Muscle of back (tissue), 11 donors: Measurements from ENCODE around the gene LGALS9. TPM values are rescaled to one million over a fixed set of nuclear protein-coding genes. Genes with fewer than 3 reads are reported as not detected.
"Not testable (repeated sequence)": the region's sequence is repeated elsewhere in the genome, so short reads cannot be mapped to it uniquely, and the experiment has no call there.

Experiments used
- DNase-seq, 3 donors: peaks; one replicate each; pipeline versions ENCODE4 v3.0.0 to v3.0.0-alpha.2; 2013
- polyA plus RNA-seq, 10 donors: library from polyadenylated mRNA; unstranded; fragments of 120-200 nt; gene quantifications; one replicate each; pipeline ENCODE4 v1.2.1, GENCODE V29; 2013; ENCODE audit not compliant: insufficient read length in 10 of 10

LGALS9 gene
- polyA plus RNA-seq, 10 donors, result 8.1 to 18.5 (median 12.2) TPM

DNA sequence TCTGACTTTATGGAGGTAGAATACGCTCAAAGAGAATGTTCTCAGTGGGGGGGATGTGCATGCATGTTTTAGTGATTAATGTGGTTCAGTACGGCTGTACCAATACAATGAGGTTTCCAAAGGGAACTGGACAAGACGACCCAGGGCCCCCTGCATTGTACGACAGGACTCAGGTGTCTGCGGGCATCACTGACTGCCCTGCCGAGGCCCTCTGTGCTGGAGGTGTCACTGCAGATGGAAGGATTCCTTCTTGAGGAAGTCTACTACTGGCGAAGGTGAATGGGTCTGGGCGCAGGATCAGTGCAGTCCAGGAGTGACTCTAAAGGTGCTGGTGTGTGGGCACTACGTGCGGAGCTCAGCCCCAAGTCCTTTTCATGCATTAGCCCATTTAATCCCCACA lies 3.5 kb upstream of the LGALS9 start:
- DNase-seq, result no peak

DNA sequence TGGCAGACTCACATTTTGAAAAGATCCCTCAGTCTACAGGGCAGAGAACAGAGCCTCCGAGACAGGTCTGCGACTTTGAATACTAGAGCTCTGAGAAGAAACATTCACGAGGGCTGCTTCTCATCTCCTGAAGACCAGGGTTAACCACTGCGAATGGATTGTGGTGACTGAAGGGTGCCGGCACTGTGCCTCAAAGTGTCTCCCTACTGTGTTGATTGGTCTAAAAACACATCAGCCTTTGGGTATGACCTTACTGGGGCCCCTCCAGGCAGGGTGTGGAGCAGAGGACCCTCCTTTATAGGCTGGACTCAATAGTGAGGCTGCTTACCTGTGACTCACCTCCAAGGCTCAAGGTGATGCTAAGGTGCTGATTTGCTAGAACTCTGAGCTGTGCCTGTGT lies 2.6 kb upstream of the LGALS9 start:
- no peak for DNase-seq

DNA sequence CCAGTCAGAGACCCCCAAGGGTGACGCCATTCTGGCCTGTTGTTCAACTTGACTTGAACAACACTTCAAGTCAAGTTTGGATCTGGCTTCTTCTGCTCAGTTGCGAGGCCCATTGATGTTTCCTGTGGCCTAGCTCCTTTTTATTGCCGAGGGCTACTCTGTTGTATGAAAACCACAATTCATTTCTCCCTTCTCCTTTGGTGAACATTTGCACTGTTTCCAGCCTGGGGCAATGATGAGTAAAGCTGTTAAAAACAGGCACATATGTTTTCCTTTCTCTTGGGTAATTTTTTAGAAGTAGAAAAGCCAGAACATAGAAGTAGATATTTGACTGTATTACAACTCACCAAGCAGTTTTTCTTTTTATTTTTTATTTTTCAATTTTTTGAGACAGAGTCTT lies 1.7 kb upstream of the LGALS9 start:
- not testable (repeated sequence) for DNase-seq

DNA sequence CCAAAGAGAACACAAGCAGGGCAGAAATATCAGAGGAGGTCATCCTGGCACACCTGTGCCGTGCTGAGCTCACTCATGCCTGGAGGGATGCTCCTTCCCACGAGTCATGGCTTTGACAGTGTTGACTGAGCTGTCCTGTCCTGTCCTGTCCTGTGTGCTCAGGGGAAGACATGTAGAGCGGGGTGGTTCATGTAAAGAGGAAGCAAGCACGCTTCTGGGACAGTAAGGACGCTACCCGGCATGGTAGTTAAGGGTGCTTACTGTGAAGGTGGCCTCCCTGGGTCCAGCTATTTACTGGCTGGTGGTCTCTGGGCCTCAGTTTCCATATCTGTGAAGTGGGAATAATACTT lies 398 bp downstream of the LGALS9 start:
- no peak for DNase-seq

DNA sequence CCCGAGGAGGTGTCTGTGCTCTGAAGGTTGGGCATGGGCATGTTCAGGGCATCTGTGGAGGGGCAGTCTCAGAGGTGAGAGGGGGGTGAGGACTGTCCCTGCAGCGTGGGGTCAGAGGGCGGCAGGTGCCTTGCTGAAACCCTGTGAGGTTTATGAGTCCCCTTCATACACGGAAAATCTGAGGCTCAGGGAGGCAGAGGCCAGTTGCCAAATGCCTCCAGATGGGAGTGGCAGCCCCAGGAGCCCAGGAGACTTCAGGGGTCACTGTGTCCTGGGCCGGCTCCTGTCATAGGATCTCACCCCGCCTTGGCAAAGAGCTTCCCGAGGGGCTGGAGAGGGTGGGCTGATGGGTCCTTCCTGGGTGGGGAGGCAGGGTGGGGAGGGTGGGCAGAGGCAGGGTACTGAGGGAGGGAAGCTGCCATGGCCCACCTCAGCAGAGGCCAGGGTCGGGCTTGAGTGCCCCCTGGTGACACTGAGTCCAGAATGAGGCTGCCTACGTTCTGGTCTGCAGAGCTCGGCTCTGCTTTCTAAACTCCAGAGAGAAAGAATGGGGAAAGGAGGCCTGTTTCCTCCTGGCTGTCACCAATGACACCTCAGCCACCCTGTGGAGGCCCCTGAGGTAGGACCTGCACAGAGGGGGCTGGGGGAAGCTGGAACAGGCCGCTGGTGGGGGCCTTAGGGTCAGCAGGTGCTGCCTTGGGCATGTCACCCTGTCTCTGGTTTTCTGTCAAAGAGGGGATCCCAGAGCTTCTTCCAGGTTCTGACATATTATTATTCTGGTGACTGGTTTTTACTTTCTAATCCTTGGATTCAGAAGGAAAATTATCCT lies 1.1 kb downstream of the LGALS9 start:
- no peak for DNase-seq

DNA sequence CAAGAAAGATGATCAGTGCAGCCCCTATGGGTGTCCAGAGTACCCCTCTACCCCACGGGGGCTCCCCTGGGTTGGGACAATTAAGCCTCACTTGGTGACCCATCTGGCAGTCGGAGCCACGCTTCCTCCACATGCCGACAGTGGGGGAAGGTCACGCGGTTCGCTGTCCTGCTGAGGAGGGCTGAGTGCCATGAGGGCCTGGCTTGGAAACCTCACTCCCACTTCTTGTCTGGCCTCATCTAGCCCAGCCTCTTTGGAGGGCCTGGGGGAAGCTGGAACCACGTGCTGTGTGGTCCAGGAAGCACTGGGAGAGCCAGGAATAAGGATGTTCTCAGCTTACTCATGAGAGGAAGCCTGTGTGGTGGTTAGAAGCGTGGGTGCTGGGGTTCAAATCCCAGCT lies 1.8 kb downstream of the LGALS9 start:
- DNase-seq, result peak; percentile 39 to 88 (median 71)

DNA sequence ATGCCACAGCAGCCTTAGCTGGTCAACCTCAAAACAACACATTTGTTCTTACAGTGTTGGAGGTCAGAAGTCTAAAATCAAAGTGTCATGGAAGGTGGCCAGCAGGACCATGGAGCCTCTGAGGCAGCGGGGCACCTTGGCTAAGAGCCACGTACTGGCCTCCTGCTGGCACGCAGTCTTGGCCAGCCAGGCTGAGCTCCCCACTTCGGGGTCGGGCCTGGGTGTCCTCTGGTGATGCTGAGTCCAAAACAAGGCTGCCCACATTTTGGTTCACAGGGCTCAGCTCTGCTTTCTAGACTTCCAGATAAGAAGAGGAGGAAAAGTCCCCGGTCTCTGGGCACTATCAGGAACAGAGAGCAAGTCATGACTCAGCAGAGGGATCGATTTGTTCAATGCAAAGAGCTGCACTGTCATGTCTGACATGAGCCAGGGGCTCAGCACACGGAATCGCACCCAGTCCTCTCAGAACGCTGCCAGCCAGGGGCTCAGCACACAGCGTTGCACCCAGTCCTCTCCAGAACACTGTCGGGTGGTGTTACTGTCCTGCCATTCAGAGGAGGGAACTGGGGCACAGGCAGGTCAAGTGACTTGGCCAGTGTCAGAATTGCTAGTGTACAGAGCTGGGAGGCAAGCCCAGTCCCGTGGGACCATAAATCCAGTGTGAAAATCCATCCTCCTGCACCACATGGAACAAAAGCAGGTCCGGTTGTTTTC lies 2.5 kb downstream of the LGALS9 start:
- DNase-seq, result no peak

DNA sequence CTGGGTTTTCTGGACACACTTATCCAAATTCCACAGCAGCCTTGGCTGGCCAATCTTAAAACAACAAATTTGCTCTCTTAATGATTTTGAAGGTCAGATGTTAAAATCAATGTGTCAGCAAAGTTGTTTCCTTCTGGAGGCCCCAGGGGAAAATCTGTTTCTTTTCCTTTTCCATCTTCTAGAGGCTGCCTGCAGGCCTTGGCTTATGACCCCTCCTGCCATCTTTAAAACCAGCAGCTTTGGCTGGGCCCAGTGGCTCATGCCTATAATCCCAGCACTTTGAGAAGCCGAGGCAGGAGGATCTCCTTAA lies 3.0 kb downstream of the LGALS9 start:
- no peak for DNase-seq

DNA sequence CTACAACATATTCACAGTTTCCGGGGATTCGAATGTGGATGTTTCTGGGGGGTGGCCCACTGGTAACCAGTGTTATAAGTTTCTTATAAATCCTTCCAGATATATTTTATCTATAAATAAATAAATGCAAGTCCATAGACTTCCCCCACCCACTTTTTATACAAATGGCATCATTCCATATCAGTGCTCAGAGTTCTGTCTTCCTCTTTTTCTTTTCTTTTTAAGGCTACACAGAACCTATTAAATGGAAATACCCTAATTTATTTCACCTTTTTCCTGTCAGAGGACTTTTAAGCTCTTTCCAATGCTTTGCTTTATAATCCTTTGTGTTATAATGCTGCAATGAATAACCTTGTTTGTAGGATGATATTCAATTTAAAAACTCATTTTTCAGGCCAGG lies 3.8 kb downstream of the LGALS9 start:
- no peak for DNase-seq

DNA sequence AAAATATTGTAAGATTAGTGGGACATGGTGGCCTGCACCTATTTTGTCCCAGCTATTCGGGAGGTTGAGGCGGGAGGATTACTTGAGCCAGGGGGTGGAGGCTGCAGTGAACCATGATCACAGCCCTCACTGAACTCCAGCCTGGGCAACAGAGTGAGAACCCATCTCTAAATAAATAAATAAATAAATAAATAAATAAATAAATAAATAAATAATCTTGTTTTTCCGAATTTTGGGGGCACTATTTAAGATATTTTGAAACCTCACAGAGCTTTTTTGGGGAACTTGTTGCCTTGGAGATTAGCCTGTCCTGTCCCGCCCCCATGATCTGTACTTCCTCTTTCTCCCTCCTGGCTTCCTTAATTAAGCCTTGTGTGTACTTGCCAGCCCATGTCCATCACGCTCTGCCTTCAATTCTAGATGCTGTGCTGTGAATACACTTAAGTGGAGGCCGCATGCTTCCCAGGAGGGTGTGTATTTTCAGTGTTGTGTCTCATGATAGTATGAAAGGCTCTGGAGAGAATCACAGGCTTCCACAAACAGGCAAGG lies 4.4 kb downstream of the LGALS9 start:
- no peak for DNase-seq

DNA sequence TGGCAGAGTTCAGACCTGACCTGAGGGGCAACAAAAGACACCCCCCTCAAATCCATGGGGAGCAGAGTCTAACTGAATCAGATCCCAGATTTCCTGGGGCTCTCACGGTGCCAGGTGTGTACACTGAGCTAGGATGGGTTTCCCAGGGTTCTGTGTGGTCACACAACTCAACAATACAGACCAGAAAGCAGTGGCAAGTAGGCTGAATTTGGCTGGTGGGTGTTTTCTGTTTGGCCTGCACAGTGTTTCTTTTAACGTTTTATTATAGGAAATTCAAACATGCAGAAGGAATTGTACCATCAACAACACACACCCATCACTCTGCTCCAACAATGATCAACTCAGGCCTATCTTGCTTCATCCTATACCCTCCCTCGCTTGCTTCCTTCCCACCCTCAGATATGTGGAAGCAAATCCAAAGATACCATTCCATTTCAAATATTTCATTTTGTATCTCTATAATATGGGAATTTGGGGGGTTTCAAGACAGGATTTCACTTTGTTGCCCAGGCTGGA lies 5.1 kb downstream of the LGALS9 start:
- DNase-seq, result not testable (repeated sequence)

DNA sequence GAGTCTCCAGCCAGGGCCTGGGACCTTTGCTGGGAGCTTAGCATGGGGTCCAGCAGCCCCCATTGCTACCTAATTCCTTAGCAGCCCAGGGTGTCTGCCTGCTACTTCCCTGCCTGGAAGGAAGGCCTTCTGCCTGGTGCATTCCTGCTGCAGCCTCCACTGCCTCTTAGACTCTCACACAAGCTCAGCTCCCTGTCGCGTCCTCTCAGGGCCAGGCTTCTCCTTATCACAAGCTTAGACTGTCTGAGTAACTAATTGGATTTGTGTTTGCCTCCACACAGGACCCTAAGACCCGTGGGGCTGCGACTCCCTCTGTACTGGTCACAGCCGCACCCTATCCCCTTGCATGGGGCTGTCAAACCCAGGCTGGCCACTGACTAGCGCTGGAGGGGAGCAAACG lies 6.8 kb downstream of the LGALS9 start:
- not testable (repeated sequence) for DNase-seq

DNA sequence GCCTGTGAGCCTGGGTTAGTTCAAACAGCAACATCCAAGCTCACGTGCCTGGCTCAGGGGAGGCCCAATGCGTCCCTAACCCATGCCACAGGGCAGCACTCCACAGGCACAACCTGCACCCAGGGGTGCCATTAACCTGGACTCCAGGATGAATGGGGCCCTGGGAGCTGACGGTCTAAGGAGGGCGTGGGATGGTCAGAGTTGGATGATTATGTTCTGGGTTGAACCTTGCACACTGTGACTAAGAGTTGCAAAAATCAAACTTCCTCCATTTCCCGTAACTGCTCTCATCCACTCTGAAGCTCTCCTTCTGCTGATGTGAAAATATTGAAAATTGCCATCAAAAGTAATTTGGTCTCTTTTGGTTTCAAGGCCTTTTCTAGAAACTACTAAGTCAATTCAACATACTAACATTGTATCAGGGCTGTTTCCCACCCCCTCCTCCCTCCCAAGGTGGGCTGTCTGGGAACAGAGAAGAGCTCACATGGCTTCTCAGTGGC lies 7.5 kb downstream of the LGALS9 start:
- not testable (repeated sequence) for DNase-seq

DNA sequence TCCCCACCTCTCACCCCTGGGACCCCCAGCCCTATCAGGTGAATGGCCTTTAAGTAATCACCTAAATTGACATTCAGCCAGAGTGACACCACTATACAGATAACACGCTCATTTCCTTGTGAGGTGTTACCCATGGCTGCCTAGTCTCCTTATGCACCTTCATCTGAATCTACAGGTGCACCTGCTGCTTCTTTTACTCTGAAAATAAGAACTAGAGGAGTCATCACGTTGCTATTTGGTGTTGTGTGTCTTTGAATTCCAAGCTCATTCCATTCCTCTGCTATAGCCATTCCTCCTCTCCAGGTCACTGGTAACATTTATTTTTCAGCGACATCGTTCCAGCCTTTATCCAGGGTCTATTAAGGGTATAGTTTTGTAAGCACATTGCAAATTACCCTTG lies 9.8 kb downstream of the LGALS9 start:
- DNase-seq, result no peak

DNA sequence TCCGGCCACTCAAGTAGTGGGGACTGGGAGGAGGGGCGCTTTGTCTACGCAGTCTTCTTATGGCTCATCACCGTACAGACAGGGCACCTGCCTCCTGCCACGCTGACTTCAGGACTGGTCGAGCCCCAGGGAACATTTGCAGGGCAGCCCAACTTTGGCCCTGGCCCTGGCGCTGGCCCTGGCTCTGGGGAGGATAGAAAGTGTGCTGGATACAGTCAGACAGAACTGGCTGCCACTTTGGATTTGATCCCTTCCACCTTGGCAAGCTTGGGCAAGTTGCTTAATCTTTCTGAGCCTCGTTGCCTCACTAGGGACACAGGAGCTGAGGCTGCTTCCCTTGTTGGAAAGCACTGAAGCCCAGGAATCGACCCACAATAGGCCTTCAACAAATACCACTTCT lies 13.6 kb downstream of the LGALS9 start:
- no peak for DNase-seq

DNA sequence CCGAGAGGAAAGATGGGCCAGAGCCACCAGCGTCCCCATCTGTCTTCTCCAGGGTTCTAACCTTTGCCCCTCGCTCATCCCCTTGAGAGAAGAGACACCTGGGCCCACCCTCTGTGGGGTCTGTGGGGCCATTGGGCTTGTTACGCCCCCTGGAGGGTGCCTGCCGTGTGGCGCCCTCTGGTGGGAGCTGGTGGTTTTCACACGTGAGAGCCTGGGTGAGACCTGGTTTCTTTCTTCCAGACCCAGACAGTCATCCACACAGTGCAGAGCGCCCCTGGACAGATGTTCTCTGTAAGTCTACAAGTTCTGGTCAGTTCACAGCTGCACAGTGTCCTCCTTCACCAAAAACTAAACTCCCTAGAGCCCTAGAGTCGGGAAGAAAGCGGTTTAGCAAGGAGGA lies 14.6 kb downstream of the LGALS9 start:
- not testable (repeated sequence) for DNase-seq

DNA sequence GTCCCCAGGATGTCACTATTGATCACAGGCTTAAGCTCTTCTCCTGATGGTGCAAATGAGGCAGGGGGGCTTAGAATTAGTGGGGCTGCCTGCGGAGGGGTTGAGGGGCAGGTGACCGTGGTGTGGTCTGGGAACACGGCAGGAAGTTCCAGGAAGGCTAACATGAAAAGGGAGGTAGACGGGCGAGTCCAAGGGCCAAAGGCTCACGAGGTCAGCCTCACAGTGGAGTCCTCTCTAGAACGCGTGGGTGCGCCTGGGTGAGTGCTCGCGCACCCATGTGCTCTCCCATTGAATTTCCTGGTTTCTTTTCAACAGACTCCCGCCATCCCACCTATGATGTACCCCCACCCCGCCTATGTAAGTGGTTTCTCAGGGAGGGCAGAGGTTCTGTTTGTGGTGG lies 15.2 kb downstream of the LGALS9 start:
- DNase-seq, result no peak

DNA sequence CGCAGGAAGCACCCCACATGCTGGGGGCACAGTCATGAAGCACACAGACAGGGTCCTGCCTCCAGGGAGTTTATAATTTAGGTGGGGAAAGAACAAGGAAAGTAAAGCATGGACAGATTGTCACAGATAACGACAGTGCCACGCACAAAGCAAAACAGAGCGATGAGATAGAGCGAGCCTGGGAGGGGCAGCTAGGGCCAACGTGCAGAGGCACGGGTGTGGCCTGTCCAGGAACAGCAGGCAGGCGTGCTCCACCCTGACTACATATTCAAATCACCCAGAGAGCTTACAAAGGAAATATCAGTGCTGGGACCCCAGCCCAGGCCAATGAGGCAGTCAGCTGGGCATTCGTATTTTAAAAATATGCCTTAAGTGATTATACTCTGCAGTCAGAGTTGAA lies 16.8 kb downstream of the LGALS9 start:
- DNase-seq, result no peak

DNA sequence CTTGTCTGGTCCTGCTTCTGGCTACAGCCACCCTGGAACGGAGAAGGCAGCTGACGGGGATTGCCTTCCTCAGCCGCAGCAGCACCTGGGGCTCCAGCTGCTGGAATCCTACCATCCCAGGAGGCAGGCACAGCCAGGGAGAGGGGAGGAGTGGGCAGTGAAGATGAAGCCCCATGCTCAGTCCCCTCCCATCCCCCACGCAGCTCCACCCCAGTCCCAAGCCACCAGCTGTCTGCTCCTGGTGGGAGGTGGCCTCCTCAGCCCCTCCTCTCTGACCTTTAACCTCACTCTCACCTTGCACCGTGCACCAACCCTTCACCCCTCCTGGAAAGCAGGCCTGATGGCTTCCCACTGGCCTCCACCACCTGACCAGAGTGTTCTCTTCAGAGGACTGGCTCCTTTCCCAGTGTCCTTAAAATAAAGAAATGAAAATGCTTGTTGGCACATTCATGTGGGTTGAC lies 18.2 kb downstream of the LGALS9 start:
- not testable (repeated sequence) for DNase-seq

DNA sequence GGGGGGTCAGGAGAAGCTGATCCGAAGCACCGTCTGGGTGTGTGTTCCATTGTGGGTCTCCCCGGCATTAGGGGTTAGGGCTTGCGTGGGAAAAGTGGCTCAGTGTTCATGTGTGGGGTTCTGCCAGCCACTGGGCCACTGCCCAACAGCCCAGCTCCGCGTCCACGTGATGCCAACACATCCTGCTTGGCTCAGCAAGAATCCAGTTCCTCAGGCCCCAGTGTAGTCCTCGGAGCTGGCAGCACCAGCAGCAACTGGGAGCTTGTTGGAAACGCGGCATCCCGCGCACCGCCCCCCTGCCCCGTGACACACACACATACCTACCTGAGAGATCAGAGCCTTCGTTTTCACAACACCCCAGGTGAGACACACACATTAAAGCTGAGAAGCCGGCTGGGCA lies 18.9 kb downstream of the LGALS9 start:
- DNase-seq, result no peak

DNA sequence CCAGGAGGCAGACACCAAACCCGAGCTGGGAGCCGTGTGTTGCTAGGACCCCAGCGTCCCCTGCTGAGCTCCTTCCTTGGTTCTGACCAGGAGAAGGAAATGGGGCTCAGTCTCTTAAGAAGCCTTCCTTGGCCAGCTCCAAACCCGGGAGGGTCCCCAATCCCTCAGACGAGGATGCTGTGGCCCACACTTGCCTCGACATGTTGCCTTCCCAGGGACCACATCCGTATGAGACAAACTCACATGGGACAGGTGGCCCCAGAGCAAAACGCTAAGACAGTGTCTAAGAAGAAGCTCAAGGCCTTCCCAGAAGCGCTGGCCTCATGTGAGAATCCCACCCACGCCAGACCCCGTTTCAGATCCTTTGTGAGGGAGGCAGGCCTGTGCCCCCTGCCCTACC lies 19.8 kb downstream of the LGALS9 start:
- DNase-seq, result no peak

DNA sequence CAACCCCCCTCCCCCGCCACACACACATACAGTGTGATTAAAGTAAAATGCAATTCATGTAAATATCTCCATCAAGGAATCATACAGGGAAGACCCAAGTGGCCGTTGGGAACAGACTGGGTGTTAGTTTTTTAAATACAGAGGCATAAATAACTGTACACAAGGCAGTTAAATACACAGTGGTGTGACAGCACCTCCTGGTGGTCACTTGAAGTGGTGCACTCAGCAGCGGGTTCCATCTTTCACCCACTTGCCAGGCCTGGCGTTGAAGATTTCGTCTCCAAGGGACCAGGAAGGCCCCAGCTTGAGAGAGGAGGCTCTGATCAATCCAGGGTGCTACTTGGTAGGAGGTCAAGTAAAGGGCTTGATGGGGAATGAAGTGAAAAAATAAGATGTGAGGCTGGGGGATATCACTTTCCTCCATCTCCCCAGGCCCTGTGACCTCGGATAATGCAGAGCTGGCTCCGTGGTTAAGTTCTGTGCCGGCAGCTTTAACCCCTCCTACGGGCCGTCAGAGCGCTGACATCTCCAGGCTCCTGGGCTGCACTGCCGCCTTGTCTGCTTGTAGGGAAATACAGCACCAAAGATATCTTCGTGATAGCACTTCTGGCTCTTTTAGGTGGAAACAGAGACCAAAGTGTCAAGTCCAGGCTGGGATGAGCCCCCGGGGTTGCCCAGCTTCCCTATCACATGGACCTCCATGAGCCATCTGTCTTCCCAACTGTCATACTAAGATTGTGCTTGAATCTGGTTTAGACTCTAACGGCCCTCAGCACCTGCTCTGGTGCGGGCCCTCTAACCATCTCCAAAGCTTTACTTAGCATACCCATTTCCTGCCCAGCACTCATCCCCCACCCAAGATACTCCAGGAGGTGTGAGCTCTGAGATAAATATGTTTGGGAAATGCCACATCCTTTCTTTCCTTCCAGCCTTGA lies 20.7 kb downstream of the LGALS9 start:
- DNase-seq, result peak in 1 of 3 donors; percentile 31
